T-helper 2 cell treated with Interferon-gamma antibody and Interleukin-4, amounts not matched to agents 100 ng/mL and 5 ng/mL, for 36 hours (primary cell): ENCODE results near the gene IMPDH1. TPM values are rescaled to one million over a fixed set of nuclear protein-coding genes. Genes with fewer than 3 reads are reported as not detected.

Experiments
- intact Hi-C: fragments of 100-400 bp; cut with micrococcal nuclease; formaldehyde crosslinking; loops from one replicate; pipeline ENCODE4 v1.15.1; 2023
- total RNA-seq: library from RNA; stranded (reverse); gene quantifications from 2 replicates; pipeline ENCODE4 v1.2.3, GENCODE V29; 2022

The IMPDH1 gene
- total RNA-seq, 1 donor from 2014 or later = 92.4 TPM

GRCh38 chr7:128435327-128435686 lies 25.5 kb upstream of the IMPDH1 start:
- intact Hi-C loops = no loop called here

GRCh38 chr7:128434413-128435326 lies 24.9 kb upstream of the IMPDH1 start:
- intact Hi-C loops = no loop called here

- intact Hi-C loops = no loop called here
Measured at GRCh38 chr7:128431754-128432153, 22.0 kb upstream of the IMPDH1 start.

DNA sequence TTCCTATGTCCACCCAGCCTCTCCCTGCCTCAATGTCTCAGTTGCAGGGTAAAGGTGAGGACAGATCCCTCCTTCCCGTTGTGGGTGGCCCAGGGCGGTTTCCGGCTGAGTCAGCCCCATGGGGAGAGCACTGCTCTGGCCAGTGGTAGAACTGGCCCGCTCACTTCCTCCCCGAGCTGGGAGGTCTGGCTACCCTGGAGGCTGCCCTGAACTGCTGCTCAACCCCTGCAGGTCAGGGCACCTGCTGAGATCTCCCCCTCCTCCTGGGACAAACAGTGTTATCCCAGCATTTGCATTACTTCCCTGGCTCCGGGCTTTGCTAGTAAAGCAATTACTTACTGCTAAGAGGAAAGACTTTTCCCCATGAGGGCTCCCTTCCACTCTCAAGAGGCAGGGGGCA lies 21.4 kb upstream of the IMPDH1 start:
- intact Hi-C loops = no loop called here

DNA sequence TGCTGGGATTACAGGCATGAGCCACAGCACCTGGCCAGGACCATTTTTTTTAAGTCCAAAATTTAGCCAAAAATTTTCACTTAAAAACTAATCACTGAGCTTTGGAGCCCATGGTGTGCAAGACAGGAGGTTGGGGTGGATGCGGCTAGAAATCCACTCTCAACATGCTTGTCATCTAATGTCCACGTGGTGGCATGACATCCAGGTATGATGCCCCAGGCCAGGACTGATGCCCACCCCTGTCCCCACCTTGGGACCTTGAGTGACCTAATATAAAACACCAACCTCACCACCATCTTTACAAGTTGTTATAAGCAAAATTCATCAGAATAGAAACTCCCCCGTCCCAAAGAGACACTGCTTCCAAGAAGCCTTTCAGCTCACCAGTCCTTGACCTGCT lies 20.4 kb upstream of the IMPDH1 start:
- intact Hi-C loops = no loop called here

DNA sequence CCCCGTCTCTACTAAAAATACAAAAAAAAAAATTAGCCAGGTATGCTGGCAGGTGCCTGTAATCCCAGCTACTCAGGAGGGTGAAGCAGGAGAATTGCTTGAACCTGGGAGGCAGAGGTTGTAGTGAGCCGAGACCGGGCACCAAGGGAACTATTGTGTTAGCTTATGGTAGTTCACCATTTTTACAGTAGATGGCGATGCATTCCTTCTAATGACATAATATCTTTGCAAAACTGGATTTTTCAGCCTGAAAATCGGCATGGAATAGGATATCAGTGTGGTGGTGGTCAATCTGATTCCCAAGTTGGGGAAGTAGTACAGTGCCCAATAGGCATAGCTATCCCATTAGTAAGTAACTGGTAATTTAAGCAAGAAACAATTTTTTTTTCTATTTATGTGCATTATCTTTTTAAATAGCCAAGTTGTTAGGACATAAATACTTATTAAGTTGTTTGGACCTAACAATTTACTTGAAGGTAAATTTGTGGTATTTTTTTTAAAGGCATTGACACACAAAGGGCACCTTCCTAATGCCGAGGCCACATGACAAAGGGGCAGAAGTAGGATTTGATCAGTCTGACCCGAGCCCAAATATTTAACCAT lies 17.6 kb upstream of the IMPDH1 start:
- intact Hi-C loops = loop anchor here (1.0 to 5.0 kb wide), 2 partner anchors 32 to 40 kb away; no protein-coding TSS in a partner anchor

GRCh38 chr7:128425850-128426249 lies 16.1 kb upstream of the IMPDH1 start:
- intact Hi-C loops = loop anchor here (1.0 to 5.0 kb wide), 3 partner anchors 15 to 39 kb away; no protein-coding TSS in a partner anchor

DNA sequence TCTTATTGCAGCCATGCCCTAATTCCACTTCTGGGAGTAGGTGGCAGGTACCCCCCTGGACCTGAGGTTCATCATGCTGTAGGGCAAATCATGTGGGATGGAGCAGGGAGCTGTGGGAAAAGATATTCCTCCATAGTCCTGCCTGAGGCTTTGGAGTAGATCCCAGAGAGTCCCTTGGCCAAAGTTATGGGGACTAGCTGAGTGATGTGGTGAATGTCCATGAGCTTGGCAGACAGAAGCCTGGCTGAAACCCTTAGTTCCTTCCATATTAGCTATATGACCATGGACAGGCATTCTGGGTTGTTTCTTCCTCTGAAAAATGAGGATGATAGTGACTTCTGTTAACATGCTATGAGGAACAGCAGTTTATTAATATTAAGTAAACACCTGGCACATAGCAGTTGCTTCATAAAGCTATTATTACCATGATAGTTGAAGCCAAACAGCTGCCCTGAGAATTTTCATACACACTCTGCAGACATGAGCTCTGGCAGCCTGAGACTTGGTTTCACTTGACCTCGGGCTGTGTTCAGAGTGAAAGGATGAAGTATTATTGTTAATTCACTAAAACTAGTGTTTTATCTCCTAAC lies 15.0 kb upstream of the IMPDH1 start:
- intact Hi-C loops = loop anchor here (2.0 to 5.0 kb wide), 2 partner anchors 14 to 37 kb away; no protein-coding TSS in a partner anchor

DNA sequence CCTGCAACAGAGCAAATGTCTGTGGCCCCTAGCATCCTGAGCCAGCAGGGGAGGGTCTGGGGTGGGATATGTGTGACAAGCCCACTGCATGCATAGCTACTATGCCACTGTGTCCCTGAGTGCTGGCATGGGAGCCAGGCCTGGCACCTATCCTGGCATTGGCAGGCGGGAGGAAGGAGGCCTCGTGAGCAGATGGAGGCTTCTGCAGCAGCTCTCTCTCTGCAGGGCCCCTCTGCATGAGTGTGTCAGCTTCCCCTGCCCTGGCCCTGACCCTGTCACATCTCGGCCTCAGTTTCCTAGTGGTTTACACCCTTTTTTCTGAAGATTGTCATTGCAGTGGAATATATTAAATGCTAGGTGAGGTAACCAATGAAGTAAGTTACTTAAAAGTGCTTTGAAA lies 13.1 kb upstream of the IMPDH1 start:
- intact Hi-C loops = no loop called here

DNA sequence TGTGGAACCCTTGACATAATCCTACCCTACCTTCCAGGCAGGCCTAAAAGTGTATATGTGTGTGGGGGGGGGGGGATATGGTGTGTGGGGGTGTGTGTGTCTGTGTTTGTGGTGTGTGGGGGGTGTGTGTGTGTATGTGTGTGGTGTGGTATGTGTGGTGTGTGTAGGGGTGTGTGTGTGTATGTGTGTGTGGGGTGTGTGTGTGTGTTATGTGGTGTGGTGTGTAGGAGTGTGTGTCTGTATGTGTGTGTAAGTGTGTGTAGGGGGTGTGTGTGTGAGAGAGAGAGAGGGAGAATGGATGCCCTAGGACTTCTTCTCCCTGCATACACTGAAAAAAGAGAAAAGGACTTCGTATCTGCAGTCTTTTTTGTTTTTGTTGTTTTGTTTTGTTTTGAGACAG lies 12.3 kb upstream of the IMPDH1 start:
- intact Hi-C loops = no loop called here

DNA sequence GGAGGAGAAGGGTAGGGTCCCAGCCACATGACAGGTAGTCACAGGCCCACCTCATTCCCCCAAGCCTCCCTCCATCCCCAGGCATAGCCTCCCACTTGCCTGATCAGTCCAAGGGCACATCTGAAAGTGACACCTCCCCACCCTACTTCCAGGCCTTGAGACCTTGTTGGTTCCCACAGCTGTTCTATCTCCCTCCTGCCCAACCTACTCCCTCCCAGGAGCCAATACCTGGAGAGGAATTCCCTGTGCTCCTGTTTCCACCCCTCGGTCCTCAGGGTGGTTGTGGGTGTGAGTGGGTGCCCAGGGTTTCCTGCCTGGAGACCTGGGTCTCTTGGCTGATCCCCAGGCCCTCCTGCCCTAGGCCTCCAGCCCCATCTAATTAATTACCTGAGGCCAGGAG lies 11.6 kb upstream of the IMPDH1 start:
- intact Hi-C loops = no loop called here

DNA sequence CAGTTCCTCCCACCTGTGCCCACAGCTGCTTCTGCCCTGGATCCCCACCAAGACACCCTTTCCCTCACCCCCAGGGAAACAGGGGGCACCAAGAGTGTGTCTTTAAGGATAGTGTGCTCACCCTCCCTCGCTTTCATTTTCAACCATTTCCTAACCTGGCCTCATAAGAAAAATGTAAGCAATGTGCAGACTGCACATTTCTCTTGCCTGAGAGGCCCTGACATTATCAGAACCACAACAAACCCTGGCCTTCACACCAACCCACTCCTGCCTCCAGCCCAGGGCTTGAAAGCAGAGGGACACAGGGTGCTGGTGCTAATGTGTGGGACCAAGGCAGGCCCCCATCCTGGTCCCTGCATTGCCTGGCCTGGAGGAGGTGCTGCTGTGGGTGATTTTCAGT lies 11.0 kb upstream of the IMPDH1 start:
- intact Hi-C loops = no loop called here

GRCh38 chr7:128419257-128419656 lies 9.5 kb upstream of the IMPDH1 start:
- intact Hi-C loops = no loop called here

DNA sequence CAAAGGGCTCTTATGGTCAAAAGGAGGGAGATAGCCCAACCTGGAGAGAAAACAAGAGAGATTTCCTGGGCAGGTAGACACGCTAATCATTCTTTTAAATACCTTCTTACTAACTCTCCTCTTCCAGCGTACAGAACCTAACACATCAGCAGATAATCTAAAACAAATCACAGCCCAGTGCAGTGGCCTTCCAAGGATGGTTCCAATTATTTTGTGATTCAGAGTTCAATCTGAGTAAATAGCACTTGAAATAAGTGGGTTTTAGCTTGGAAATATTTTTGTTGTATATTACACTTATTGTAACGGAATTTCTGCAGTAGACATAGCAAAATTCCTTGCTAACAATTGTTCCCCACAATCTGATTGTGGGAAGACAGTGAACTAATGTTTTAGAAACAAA lies 7.3 kb upstream of the IMPDH1 start:
- intact Hi-C loops = no loop called here

DNA sequence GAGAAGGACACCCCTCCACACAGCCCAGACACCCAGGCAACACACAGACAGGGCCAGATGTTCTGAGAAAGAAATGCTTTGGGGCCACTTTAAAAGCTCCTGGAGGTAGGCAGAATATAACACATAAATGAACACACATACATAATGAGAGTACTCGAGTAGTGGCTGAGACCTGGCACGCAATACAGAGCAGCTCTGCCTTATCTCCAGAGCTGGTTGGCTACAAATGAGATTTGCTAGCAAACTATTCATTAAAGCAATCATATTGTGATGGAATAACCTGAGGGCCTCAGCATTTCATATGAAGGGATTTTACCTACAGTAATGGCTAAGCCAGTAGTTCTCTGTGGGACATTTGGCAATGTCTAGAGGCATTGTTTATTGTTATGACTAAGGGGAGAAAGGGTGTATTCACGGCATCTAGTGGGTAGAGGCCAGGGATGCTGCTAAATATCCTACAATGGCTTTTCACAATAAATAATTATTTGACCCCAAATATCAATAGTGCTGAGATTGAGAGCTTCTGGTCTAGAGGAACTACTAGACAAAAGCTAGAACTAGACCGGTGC lies 5.5 kb upstream of the IMPDH1 start:
- intact Hi-C loops = no loop called here

DNA sequence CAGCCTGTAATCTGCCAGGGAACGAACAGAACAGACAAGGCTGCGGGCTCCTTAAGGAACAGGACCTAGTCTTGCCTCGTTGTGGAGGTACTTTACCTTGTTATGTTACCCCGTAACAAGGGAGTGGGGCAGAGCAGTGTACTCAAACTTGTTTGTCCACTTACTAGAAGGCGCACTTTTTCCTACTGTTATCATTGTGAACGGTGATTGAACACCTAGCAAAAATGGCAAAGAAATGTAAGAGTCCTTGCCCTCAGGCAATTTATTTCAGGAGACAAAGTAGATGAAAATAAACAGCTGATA lies 620 bp upstream of the IMPDH1 start:
- intact Hi-C loops = loop anchor here (2.0 kb wide), 1 partner anchor 14 kb away; no protein-coding TSS in a partner anchor

DNA sequence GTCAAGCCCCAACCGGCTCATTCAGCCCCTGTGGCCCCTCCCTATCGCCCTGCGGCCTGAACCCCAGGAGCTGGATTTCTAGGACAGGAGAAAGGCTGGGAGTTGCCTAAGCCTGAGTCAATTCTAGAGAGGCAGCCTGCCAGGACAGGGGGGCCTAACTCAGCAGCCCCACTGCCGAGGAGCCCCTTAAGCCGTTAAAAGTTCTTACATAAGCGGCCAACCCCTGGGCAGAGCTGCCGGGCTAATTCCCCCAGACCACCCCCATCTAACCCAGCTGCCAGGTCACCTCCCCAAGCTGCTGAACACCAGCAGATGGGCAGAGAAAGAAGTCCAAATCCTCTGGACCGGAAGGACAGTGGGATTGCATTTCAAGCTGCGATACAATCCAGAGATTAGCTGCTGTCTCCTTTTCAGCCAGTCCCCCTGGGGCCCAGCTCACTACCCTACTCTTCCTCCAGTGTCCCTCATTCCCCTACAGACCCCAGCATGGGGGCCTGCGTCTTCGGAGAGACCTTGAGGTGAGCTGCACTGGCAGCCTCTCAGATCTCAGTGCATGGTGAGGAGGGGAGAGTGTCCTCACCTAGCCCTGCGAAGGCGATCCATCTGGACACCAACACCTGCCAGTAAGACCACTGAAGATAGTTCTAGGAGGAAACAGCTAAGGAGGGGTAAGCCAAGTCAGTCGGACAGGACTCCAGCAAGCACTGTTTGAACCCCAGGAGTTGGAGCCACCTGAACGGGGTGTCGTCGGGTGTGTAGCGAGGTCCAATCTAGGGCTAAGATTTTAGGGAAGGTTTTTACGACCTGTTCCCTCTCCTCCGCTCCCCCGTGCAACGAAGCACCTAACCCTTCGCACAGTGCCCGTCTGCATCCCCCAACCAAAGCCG lies 830 bp downstream of the IMPDH1 start:
- intact Hi-C loops = loop anchor here (1.0 to 5.0 kb wide), 4 partner anchors 46 to 453 kb away; partner anchors contain the start of genes ATP6V1F, HILPDA, METTL2B and RBM28

DNA sequence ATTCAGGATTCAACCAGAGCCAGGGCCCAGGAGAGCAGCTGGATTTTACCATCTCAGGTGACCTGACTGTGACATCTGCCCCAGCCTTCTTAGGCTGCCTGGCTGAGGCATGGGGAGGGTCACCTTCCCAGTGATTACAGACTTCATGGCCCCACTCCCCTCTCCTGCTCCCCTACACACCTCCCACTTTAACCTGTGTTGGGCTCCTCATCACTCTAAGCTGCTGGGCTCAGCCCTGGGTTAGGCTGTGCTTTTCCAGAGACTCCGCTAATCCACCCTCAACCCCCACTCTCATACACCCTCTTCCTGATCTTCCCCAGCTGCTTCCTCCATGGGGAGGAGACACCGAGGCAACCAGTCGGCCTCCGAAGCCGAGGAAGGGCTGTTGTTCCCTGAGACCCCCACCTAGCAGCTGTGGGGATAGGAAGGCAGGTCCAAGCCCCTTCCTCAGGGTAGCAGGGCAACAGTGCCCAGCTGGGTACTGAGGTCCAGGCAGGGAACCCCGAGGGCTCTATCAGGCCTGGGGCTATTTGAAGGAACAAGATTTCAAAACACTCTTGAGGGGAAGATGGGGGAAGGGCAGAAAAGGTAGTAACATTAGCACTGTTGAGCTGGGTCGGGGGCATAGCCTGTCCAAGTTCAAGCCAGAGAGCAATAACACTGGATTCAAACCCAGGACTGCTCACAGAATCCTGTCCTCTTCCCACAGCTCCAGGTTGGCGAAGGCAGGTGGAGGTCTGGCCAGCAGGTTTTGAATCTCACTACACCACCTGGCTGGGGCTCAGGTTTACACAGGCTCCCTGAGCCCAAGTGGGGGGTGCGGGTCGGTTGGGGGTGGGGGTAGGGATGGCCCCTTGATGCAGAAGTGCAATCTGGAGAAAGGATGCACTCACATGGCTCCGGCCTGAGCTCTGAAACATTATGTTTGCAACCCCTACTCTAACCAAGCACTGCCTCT lies 1.8 kb downstream of the IMPDH1 start:
- intact Hi-C loops = loop anchor here (5.0 kb wide), 3 partner anchors 66 to 454 kb away; partner anchors contain the start of genes ATP6V1F, METTL2B and RBM28

DNA sequence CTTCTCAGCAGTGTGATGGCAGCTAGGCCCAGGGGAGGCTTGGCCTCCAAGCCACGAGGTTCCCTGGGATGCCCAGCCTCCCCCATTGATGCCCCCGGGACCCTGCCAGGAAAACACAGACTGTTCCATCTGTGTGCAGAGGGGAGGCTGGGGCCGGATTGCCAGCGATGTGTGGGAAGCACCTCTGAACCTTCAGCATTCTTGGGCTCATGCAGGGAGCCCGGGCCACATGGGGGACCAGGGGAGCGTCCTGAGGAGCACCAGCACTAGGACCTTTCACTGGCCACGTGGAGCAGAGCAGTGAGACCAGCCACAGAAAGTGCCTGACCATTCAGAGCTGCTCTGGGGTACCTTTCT lies 2.6 kb downstream of the IMPDH1 start:
- intact Hi-C loops = loop anchor here (5.0 kb wide), 3 partner anchors 65 to 455 kb away; partner anchors contain the start of genes ATP6V1F, METTL2B and RBM28
